IMR-90 (cell line): ENCODE data around the gene CA12. TPM values are rescaled to one million over a fixed set of nuclear protein-coding genes. Genes with fewer than 3 reads are reported as not detected.

ENCODE experiments used
- ATAC-seq: fragments of 200-7000 bp; cut with Tn5 transposase; 2 replicates; pipeline ENCODE4 v1.9.1; 2020; ENCODE audit warnings: low read depth, mild to moderate bottlenecking, moderate library complexity
- BruUV-seq: library from RNA; stranded (reverse); fragments of 400-500 nt; replicated peaks from 2 replicates; lab custom pipeline; 2021; lab: Mats Ljungman, UMichigan
- CTCF ChIA-PET: fragments of 300-600 bp; formaldehyde crosslinking; extraction: SDS; loops from one replicate; lab custom pipeline; 2021; ENCODE audit warnings: antibody characterized with exemption; lab: Yijun Ruan, JAX
- POLR2A ChIA-PET: fragments of 300-600 bp; sonication (Branson Sonifier 250); formaldehyde crosslinking; loops from one replicate; lab custom pipeline; 2022; ENCODE audit warnings: antibody characterized with exemption; ENCODE audit not compliant: unreplicated experiment; lab: Charles Lee
- DNase-seq: peaks from one replicate; pipeline ENCODE4 v3.0.0; 2013
- H2AFZ ChIP-seq: replicated peaks from 2 replicates; pipeline ENCODE3; 2013; ENCODE audit warnings: low read length, mild to moderate bottlenecking; ENCODE audit not compliant: poor library complexity
- H2AK5ac ChIP-seq: 2 replicates; pipeline ENCODE4 v1.6.1; 2013; ENCODE audit warnings: low read depth, low read length, inconsistent platforms
- H2AK9ac ChIP-seq: replicated peaks from 2 replicates; pipeline ENCODE3; 2013; ENCODE audit warnings: mild to moderate bottlenecking, low read depth, low read length, moderate library complexity; ENCODE audit not compliant: poor library complexity
- H2BK120ac ChIP-seq: 2 replicates; pipeline ENCODE4 v1.6.1; 2013; ENCODE audit warnings: low read depth, low read length, inconsistent platforms
- H2BK15ac ChIP-seq: 3 replicates; pipeline ENCODE4 v1.6.1; 2013; ENCODE audit warnings: low read depth, low read length, inconsistent platforms
- H2BK20ac ChIP-seq: 2 replicates; pipeline ENCODE4 v1.6.1; 2013; ENCODE audit warnings: low read depth, mild to moderate bottlenecking, inconsistent platforms, low read length, moderate library complexity
- H2BK5ac ChIP-seq: 2 replicates; pipeline ENCODE4 v1.6.1; 2013; ENCODE audit warnings: mild to moderate bottlenecking, low read depth, low read length, inconsistent platforms; ENCODE audit not compliant: poor library complexity, severe bottlenecking
- H3K14ac ChIP-seq: replicated peaks from 2 replicates; pipeline ENCODE4 v1.6.1; 2013; ENCODE audit warnings: low read depth, low read length, inconsistent platforms
- H3K18ac ChIP-seq: 2 replicates; pipeline ENCODE4 v1.6.1; 2013; ENCODE audit warnings: low read depth, low read length, control low read depth
- H3K23ac ChIP-seq: 2 replicates; pipeline ENCODE4 v1.6.1; 2013; ENCODE audit warnings: low read depth, low read length, inconsistent platforms
- H3K27ac ChIP-seq: 2 replicates; pipeline ENCODE4 v1.5.1; 2013; ENCODE audit warnings: mild to moderate bottlenecking, control low read depth, low read length; ENCODE audit not compliant: insufficient read depth
- H3K27me3 ChIP-seq: 2 replicates; pipeline ENCODE4 v1.6.1; 2013; ENCODE audit warnings: low read length; ENCODE audit not compliant: control insufficient read depth, insufficient read depth
- H3K36me3 ChIP-seq: 2 replicates; pipeline ENCODE4 v1.6.1; 2013; ENCODE audit warnings: low read length, mixed read lengths; ENCODE audit not compliant: control insufficient read depth, insufficient read depth
- H3K4ac ChIP-seq: 2 replicates; pipeline ENCODE4 v1.6.1; 2013; ENCODE audit warnings: low read depth, low read length, inconsistent platforms
- H3K4me1 ChIP-seq: 2 replicates; pipeline ENCODE4 v1.6.1; 2013; ENCODE audit warnings: low read length, mixed read lengths; ENCODE audit not compliant: control insufficient read depth, insufficient read depth
- H3K4me2 ChIP-seq: 2 replicates; pipeline ENCODE4 v1.6.1; 2013; ENCODE audit warnings: low read depth, mild to moderate bottlenecking, control low read depth, low read length, moderate library complexity
- H3K4me3 ChIP-seq: 2 replicates; pipeline ENCODE4 v1.5.1; 2013; ENCODE audit warnings: low read depth, mild to moderate bottlenecking, control low read depth, low read length, moderate library complexity; ENCODE audit not compliant: insufficient read depth
- H3K56ac ChIP-seq: 2 replicates; pipeline ENCODE4 v1.6.1; 2013; ENCODE audit warnings: low read length, inconsistent platforms; ENCODE audit not compliant: insufficient read depth; ENCODE audit errors: extremely low read depth
- H3K79me1 ChIP-seq, 2 experiments: 2 replicates each; pipeline ENCODE4 v1.6.1; 2013; ENCODE audit warnings: low read length in 2 of 2, inconsistent platforms in 1 of 2, low read depth in 1 of 2
- H3K9ac ChIP-seq: 2 replicates; pipeline ENCODE4 v1.6.1; 2013; ENCODE audit warnings: low read depth, low read length, control low read depth
- H3K9me1 ChIP-seq: 2 replicates; pipeline ENCODE4 v1.6.1; 2013; ENCODE audit warnings: low read length, inconsistent platforms; ENCODE audit not compliant: insufficient read depth
- H3K9me3 ChIP-seq: 2 replicates; pipeline ENCODE4 v1.6.1; 2013; ENCODE audit warnings: low read length; ENCODE audit not compliant: control insufficient read depth, insufficient read depth
- H4K20me1 ChIP-seq: 2 replicates; pipeline ENCODE4 v1.6.1; 2013; ENCODE audit warnings: low read length, inconsistent platforms; ENCODE audit not compliant: insufficient read depth
- H4K5ac ChIP-seq: 2 replicates; pipeline ENCODE4 v1.6.1; 2013; ENCODE audit warnings: mild to moderate bottlenecking, low read depth, low read length, control low read depth
- H4K8ac ChIP-seq, 2 experiments: 2 replicates each; pipeline ENCODE4 v1.6.1; 2013; ENCODE audit warnings: low read depth in 2 of 2, low read length in 2 of 2, control low read depth in 1 of 2, inconsistent platforms in 1 of 2
- H4K91ac ChIP-seq: 2 replicates; pipeline ENCODE4 v1.6.1; 2013; ENCODE audit warnings: low read depth, low read length, inconsistent platforms; ENCODE audit not compliant: insufficient read depth
- CEBPB ChIP-seq: IDR thresholded peaks from 2 replicates; pipeline ENCODE4 v1.6.1; 2012; ENCODE audit warnings: low read depth, low read length, improper control_type of control experiment
- CHD1 ChIP-seq: IDR thresholded peaks from 2 replicates; pipeline ENCODE4 v1.6.1; 2012; ENCODE audit warnings: low read depth, low read length, improper control_type of control experiment
- FOS ChIP-seq: fragments of 150-350 bp; IDR thresholded peaks from 2 replicates; pipeline ENCODE4 v1.6.1; 2016; ENCODE audit warnings: low read depth, low read length
- MAFK ChIP-seq: IDR thresholded peaks from 2 replicates; pipeline ENCODE4 v1.6.1; 2012; ENCODE audit warnings: low read depth, low read length, improper control_type of control experiment
- MAZ ChIP-seq: IDR thresholded peaks from 2 replicates; pipeline ENCODE4 v1.6.1; 2012; ENCODE audit warnings: low read depth, mild to moderate bottlenecking, low read length, improper control_type of control experiment, moderate library complexity, borderline replicate concordance
- MXI1 ChIP-seq: IDR thresholded peaks from 2 replicates; pipeline ENCODE4 v1.6.1; 2012; ENCODE audit warnings: low read depth, mild to moderate bottlenecking, low read length, moderate library complexity, borderline replicate concordance
- NFE2L2 ChIP-seq: fragments of 150-350 bp; IDR thresholded peaks from 2 replicates; pipeline ENCODE4 v1.6.1; 2016; ENCODE audit warnings: low read depth, mild to moderate bottlenecking, low read length
- POLR2A ChIP-seq: IDR thresholded peaks from 2 replicates; pipeline ENCODE4 v1.6.1; 2012; ENCODE audit warnings: mild to moderate bottlenecking, low read depth, low read length
- RAD21 ChIP-seq: IDR thresholded peaks from 2 replicates; pipeline ENCODE4 v1.6.1; 2012; ENCODE audit warnings: low read length, improper control_type of control experiment
- RCOR1 ChIP-seq: IDR thresholded peaks from 2 replicates; pipeline ENCODE4 v1.6.1; 2012; ENCODE audit warnings: mild to moderate bottlenecking, low read length, improper control_type of control experiment; ENCODE audit not compliant: insufficient replicate concordance
- RFX5 ChIP-seq: IDR thresholded peaks from 2 replicates; pipeline ENCODE4 v1.8.0; 2012; ENCODE audit warnings: low read depth, mild to moderate bottlenecking, low read length, moderate library complexity
- SMC3 ChIP-seq: fragments of 150-350 bp; IDR thresholded peaks from 2 replicates; pipeline ENCODE4 v1.6.1; 2016; ENCODE audit warnings: low read depth, mild to moderate bottlenecking, antibody characterized with exemption, low read length, moderate library complexity
- USF2 ChIP-seq: fragments of 150-350 bp; IDR thresholded peaks from 2 replicates; pipeline ENCODE4 v1.6.1; 2017; ENCODE audit warnings: mild to moderate bottlenecking, antibody characterized with exemption, low read length, low read depth
- WGBS, 2 experiments: methylation state at CpG; one replicate each; pipeline versions ENCODE4 v1.1.5 to v1.1.7; 2013; ENCODE audit warnings: missing lambda C conversion rate in 2 of 2; ENCODE audit not compliant: insufficient read length in 1 of 2; ENCODE audit errors: extremely low coverage in 2 of 2; 5-methylcytosine and 5-hydroxymethylcytosine counted together
- dilution Hi-C: fragments of 300-500 bp; cut with HindIII; formaldehyde crosslinking; loops from one replicate; pipeline ENCODE4 v1.14.3; 2018; ENCODE audit warnings: low sequenced_read_pairs; ENCODE audit not compliant: unreplicated experiment
- in situ Hi-C: fragments of 300-500 bp; cut with MboI; formaldehyde crosslinking; loops from 3 replicates; pipeline ENCODE4 v1.14.3; 2019; ENCODE audit warnings: low sequenced_read_pairs, inconsistent platforms, mixed read lengths
- intact Hi-C: fragments of 100-400 bp; cut with micrococcal nuclease; formaldehyde crosslinking; loops from 2 replicates; pipeline ENCODE4 v1.10.0; 2022
- polyA plus RNA-seq, 3 experiments: library from polyadenylated mRNA; depleted of rRNA; stranded (reverse); fragments of >200 nt; gene quantifications; 2 replicates each; pipeline ENCODE4 v1.2.3, GENCODE V29; 2012; ENCODE audit warnings: low replicate concordance in 1 of 3
- total RNA-seq: library from RNA; depleted of rRNA; stranded (reverse); fragments of >200 nt; gene quantifications from 2 replicates; pipeline ENCODE4 v1.2.3, GENCODE V29; 2012
- TF ChIP-seq, protein P1 (sequence below): fragments of 150-350 bp; IDR thresholded peaks from 2 replicates; pipeline ENCODE4 v1.6.1; 2016; ENCODE audit warnings: low read depth, mild to moderate bottlenecking, low read length, moderate library complexity, borderline replicate concordance
- TF ChIP-seq, protein P2 (sequence below): conservative IDR thresholded peaks from 2 replicates; pipeline ENCODE4 v1.5.1; 2012; ENCODE audit warnings: mild to moderate bottlenecking, low read depth, low read length, improper control_type of control experiment

The CA12 gene
- total and polyA plus RNA-seq, 2 of the 4 experiments (the other 2 are of a cell fraction): 33.7 to 52.6 TPM

DNA sequence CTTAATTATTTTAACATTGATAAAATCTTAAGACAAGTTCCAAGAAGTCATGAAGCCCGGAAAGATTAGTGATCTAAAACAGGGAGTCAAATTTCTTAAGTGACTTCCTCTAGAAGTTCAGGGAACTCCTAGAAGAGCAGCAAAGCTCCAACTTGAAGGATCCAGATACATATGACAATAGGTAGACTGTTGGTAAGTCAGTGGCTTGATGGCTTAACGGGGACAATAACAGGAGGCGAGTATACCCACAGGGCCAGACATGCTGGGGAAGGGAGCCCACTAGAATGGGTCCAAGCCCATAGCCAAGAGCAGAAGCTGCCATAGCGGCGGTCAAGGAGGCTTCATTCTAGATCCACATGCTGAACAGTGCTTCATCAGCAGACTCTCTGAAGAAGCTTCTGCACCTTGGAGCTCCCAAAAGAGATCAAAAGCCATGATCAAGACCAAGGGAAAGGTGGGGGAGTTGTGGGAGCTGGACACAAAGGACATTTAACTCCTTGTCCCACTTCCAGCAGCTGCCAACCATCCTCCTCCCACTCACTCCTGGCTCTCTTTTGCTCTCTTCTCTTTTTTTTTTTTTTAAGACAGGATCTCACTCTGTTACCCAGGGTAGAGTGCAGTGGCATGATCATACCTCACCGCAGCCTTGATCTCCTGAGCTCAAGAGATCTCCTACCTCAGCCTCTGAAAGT is 10.2 kb upstream of the CA12 start:
- no peak overlapping the region for H3K27ac ChIP-seq
- no peak overlapping the region for H4K91ac ChIP-seq

More for the DNA sequence above, 10.2 kb upstream of the CA12 start:
- dilution Hi-C loops: no loop called here
- Histone ChIP-seq H3K18ac (no peak overlapping the region), H3K9me1 (0 out of 2 replicates have a peak, but pooled peaks cover 5% of the 10 kb centered on the region), H2AFZ (no peak overlapping the region), H2BK5ac (no peak overlapping the region), H3K9ac (no peak overlapping the region), H4K8ac (no peak overlapping the region), H3K4me3 (no peak overlapping the region), H3K27me3 (peaks cover 4% of the 10 kb centered on the region; the same call in 1 of the 2 replicates), H3K4ac (no peak overlapping the region), H3K9me3 (no peaks in the 10 kb centered on the region), H3K56ac (no peak overlapping the region), H2AK9ac (peak overlapping the region; percentile 20), H4K20me1 (no peaks in the 10 kb centered on the region), H3K4me1 (no peaks in the 10 kb centered on the region), H2AK5ac (no peak overlapping the region), H3K23ac (no peak overlapping the region), H2BK15ac (no peak overlapping the region), H3K14ac (peak overlapping the region; percentile 39; the same call in 1 of the 2 replicates), H3K79me1 (no peaks in the 10 kb centered on the region), H2BK20ac (no peak overlapping the region), H3K36me3 (no peaks in the 10 kb centered on the region), H3K4me2 (no peak overlapping the region), H4K5ac (no peak overlapping the region), H2BK120ac (no peak overlapping the region)
- ATAC-seq (no peak), DNase-seq (no peak)
- 78% methylated on average over 3 of the region's 6 CpGs; no CpG with 5 or more reads in 1 of the 2 experiments for WGBS, 2 experiments
- intact Hi-C loops: no loop called here
- TF ChIP-seq RCOR1: no peak
- TF ChIP-seq USF2: no peak
- no peak for TF ChIP-seq MAZ
- no peak for TF ChIP-seq MAFK
- TF ChIP-seq POLR2A: no peak
- TF ChIP-seq, protein P1, sequence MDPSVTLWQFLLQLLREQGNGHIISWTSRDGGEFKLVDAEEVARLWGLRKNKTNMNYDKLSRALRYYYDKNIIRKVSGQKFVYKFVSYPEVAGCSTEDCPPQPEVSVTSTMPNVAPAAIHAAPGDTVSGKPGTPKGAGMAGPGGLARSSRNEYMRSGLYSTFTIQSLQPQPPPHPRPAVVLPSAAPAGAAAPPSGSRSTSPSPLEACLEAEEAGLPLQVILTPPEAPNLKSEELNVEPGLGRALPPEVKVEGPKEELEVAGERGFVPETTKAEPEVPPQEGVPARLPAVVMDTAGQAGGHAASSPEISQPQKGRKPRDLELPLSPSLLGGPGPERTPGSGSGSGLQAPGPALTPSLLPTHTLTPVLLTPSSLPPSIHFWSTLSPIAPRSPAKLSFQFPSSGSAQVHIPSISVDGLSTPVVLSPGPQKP: no peak
- TF ChIP-seq RAD21: no peak
- TF ChIP-seq SMC3: no peak
- no peak for TF ChIP-seq CHD1
- TF ChIP-seq FOS: no peak
- no peak for TF ChIP-seq NFE2L2
- TF ChIP-seq, protein P2, sequence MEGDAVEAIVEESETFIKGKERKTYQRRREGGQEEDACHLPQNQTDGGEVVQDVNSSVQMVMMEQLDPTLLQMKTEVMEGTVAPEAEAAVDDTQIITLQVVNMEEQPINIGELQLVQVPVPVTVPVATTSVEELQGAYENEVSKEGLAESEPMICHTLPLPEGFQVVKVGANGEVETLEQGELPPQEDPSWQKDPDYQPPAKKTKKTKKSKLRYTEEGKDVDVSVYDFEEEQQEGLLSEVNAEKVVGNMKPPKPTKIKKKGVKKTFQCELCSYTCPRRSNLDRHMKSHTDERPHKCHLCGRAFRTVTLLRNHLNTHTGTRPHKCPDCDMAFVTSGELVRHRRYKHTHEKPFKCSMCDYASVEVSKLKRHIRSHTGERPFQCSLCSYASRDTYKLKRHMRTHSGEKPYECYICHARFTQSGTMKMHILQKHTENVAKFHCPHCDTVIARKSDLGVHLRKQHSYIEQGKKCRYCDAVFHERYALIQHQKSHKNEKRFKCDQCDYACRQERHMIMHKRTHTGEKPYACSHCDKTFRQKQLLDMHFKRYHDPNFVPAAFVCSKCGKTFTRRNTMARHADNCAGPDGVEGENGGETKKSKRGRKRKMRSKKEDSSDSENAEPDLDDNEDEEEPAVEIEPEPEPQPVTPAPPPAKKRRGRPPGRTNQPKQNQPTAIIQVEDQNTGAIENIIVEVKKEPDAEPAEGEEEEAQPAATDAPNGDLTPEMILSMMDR: no peak
- TF ChIP-seq RFX5: no peak
- TF ChIP-seq CEBPB: no peak
- TF ChIP-seq MXI1: no peak
- in situ Hi-C loops: no loop called here
- POLR2A ChIA-PET: no interaction called here
- CTCF ChIA-PET: no interaction called here
- BruUV-seq: no TSS peak
